CD14-positive monocyte (primary cell): ENCODE data around the gene SBK3. TPM values are rescaled to one million over a fixed set of nuclear protein-coding genes. Genes with fewer than 3 reads are reported as not detected.

ENCODE experiments used
- DNase-seq, 3 donors: peaks; one replicate each; pipeline ENCODE4 v3.0.0-alpha.2; 2011 to 2022
- H2AFZ ChIP-seq: 2 replicates; pipeline ENCODE4 v1.6.0; 2012; ENCODE audit warnings: mild to moderate bottlenecking, low read depth, low read length, inconsistent platforms; ENCODE audit not compliant: insufficient read depth, poor library complexity, severe bottlenecking
- H3K27ac ChIP-seq, 2 donors: 1 replicate in 1 of 2; 2 replicates in 1 of 2; pipeline ENCODE4 v1.5.1; 2012 to 2013; ENCODE audit warnings: low read length in 2 of 2, control low read depth in 1 of 2, inconsistent platforms in 1 of 2, low read depth in 1 of 2, mild to moderate bottlenecking in 1 of 2
- H3K27me3 ChIP-seq, 2 donors: one replicate each; pipeline versions ENCODE4 v1.6.0 to v1.6.1; 2011 to 2013; ENCODE audit warnings: low read length in 2 of 2; ENCODE audit not compliant: control insufficient read depth in 2 of 2, insufficient read depth in 2 of 2
- H3K36me3 ChIP-seq, 2 donors: replicated peaks in 1 of 2; 1 replicate in 1 of 2; 2 replicates in 1 of 2; pipeline versions ENCODE4 v1.5.1 to v1.6.1; 2012 to 2013; ENCODE audit warnings: low read length in 2 of 2, control low read depth in 1 of 2, inconsistent platforms in 1 of 2, mild to moderate bottlenecking in 1 of 2; ENCODE audit not compliant: insufficient read depth in 2 of 2, control insufficient read depth in 1 of 2
- H3K4me1 ChIP-seq, 2 donors: 1 replicate in 1 of 2; 2 replicates in 1 of 2; pipeline versions ENCODE4 v1.5.1 to v1.6.1; 2012 to 2013; ENCODE audit warnings: low read length in 2 of 2, control low read depth in 1 of 2, inconsistent platforms in 1 of 2, mild to moderate bottlenecking in 1 of 2, moderate library complexity in 1 of 2; ENCODE audit not compliant: insufficient read depth in 2 of 2, control insufficient read depth in 1 of 2
- H3K4me2 ChIP-seq: replicated peaks from 2 replicates; pipeline ENCODE3; 2012; ENCODE audit warnings: low read length, moderate library complexity, mild to moderate bottlenecking; ENCODE audit not compliant: poor library complexity, severe bottlenecking; ENCODE audit errors: extremely low read depth
- H3K4me3 ChIP-seq, 3 experiments: fragments of 200-600 bp in 1 of 3; sonication (generic) in 1 of 3; replicated peaks in 1 of 3; 1 replicate in 2 of 3; 2 replicates in 1 of 3; pipeline ENCODE4 v1.5.1; 2011 to 2013; ENCODE audit warnings: low read length in 3 of 3, mild to moderate bottlenecking in 3 of 3, control low read depth in 2 of 3, low read depth in 2 of 3, inconsistent platforms in 1 of 3, moderate library complexity in 1 of 3
- H3K79me2 ChIP-seq: 2 replicates; pipeline ENCODE4 v1.6.0; 2012; ENCODE audit warnings: mild to moderate bottlenecking, control low read depth, inconsistent platforms, low read length, moderate library complexity; ENCODE audit not compliant: insufficient read depth
- H3K9ac ChIP-seq: 2 replicates; pipeline ENCODE4 v1.6.0; 2017; ENCODE audit warnings: low read length, mild to moderate bottlenecking; ENCODE audit not compliant: insufficient read depth, poor library complexity, severe bottlenecking
- H3K9me3 ChIP-seq, 2 donors: replicated peaks in 1 of 2; 1 replicate in 1 of 2; 2 replicates in 1 of 2; pipeline versions ENCODE4 v1.5.1 to v1.6.1; 2012 to 2013; ENCODE audit warnings: low read length in 2 of 2, control low read depth in 1 of 2; ENCODE audit not compliant: control insufficient read depth in 1 of 2, insufficient read depth in 1 of 2
- H4K20me1 ChIP-seq: 2 replicates; pipeline ENCODE4 v1.6.0; 2012; ENCODE audit warnings: mild to moderate bottlenecking, low read length, control low read depth, moderate library complexity; ENCODE audit not compliant: insufficient read depth
- H3K27ac Mint-ChIP-seq, 7 donors: one replicate each; pipeline ENCODE4 v1.8.0; 2020; ENCODE audit warnings: mild to moderate bottlenecking in 7 of 7, mixed read lengths in 7 of 7, moderate library complexity in 6 of 7, inconsistent platforms in 2 of 7
- H3K27me3 Mint-ChIP-seq, 3 donors: one replicate each; pipeline ENCODE4 v1.8.0; 2021 to 2022; ENCODE audit warnings: low read depth in 3 of 3, mild to moderate bottlenecking in 3 of 3, mixed read lengths in 3 of 3, moderate library complexity in 3 of 3, inconsistent platforms in 1 of 3
- H3K36me3 Mint-ChIP-seq, 2 donors: one replicate each; pipeline ENCODE4 v1.8.0; 2020; ENCODE audit warnings: mixed read lengths in 2 of 2, inconsistent platforms in 1 of 2, mild to moderate bottlenecking in 1 of 2
- H3K4me1 Mint-ChIP-seq: one replicate; pipeline ENCODE4 v1.8.0; 2020; ENCODE audit warnings: mild to moderate bottlenecking, mixed read lengths
- H3K4me3 Mint-ChIP-seq, 2 donors: one replicate each; pipeline ENCODE4 v1.8.0; 2020; ENCODE audit warnings: mild to moderate bottlenecking in 2 of 2, mixed read lengths in 2 of 2, moderate library complexity in 1 of 2
- H3K9me3 Mint-ChIP-seq, 7 donors: one replicate each; pipeline ENCODE4 v1.8.0; 2020 to 2022; ENCODE audit warnings: mixed read lengths in 7 of 7, mild to moderate bottlenecking in 6 of 7, moderate library complexity in 6 of 7, inconsistent platforms in 2 of 7
- CTCF ChIP-seq: fragments of 200-600 bp; IDR thresholded peaks from one replicate; pipeline ENCODE4 v1.8.0; 2022; ENCODE audit warnings: antibody characterized with exemption, mild to moderate bottlenecking
- whole genome bisulfite sequencing: methylation state at CpG from one replicate; pipeline ENCODE4 v1.1.5; 2013; ENCODE audit warnings: missing lambda C conversion rate; ENCODE audit not compliant: insufficient coverage; 5-methylcytosine and 5-hydroxymethylcytosine counted together
- intact Hi-C, 2 donors: fragments of 100-400 bp; cut with micrococcal nuclease; formaldehyde crosslinking; loops; one replicate each; pipeline versions ENCODE4 v1.15.0 to v1.15.1; 2023
- polyA plus RNA-seq, 3 donors: library from polyadenylated mRNA; depleted of rRNA in 1 of 3; unstranded in 2 of 3; stranded (reverse) in 1 of 3; fragments of 300-500 nt in 2 of 3; fragments of >200 nt in 1 of 3; fragmentation: Illumina TruSeq in 2 of 3; gene quantifications; 1 replicate in 2 of 3; 2 replicates in 1 of 3; pipeline ENCODE4 v1.2.3, GENCODE V29; 2012 to 2021

The SBK3 gene
- polyA plus RNA-seq, 3 donors: not detected

DNA sequence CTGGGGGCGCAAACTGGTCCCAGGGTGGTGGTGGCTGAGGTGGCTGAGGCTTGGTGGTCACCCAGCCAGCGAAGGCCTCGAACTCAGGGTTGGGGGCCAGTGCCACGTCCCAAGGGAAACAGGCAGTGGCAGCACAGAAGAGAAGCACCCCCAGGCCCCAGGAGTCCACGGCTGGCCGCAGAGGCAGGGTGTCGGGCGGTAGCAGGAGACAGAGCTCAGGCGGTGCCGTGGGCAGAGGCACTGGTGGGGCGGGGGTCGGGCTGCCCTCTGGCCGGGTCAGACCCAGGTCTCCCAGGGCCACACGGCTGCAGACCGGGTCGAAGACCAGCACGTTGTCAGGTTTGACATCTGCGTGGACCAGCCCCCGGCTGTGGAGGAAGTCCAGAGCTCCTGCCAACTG lies 4.3 kb downstream of the SBK3 start:
- intact Hi-C loops: no loop called here
- Histone ChIP-seq H3K4me3 (no peak overlapping the region), H3K36me3 (no peaks in the 10 kb centered on the region), H3K27me3 (no peaks in the 10 kb centered on the region), H3K4me2 (no peak overlapping the region), H3K9ac (no peak overlapping the region), H3K4me1 (no peaks in the 10 kb centered on the region), H4K20me1 (no peaks in the 10 kb centered on the region), H2AFZ (no peak overlapping the region), H3K27ac (no peak overlapping the region), H3K9me3 (no peaks in the 10 kb centered on the region), H3K79me2 (no peaks in the 10 kb centered on the region)
- Mint-ChIP-seq H3K27me3 (peaks cover 5 to 11% (median 7%) of the 10 kb centered on the region in 3 donors), H3K9me3 (peaks cover 0 to 5% (median 0%) of the 10 kb centered on the region in 7 donors), H3K4me3 (no peak overlapping the region), H3K36me3 (no peaks in the 10 kb centered on the region), H3K27ac (no peak overlapping the region), H3K4me1 (peaks cover 2% of the 10 kb centered on the region)
- no peak for DNase-seq
- 95% methylated on average over 17 of the region's 19 CpGs for WGBS
- TF ChIP-seq CTCF: no peak

DNA sequence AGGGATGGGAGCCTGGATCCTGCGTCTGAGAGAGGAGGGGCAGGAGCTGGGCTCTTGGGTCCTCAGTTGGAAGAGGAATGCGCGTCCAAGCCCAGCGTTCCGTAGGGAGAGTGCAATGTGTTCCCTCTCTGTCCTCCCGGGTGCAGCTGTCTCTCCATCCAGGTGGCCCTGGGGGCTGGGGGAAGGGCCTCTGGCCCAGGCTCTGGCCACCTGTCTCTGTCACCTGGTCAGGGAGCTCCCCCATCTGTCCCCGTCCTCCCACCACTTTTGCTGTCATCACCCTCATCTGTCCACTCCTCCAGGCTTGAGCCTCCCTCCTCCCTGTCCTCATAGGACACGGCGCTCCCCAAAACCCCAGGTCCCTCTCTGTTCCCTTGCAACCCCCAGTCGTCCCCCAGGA lies 4.7 kb downstream of the SBK3 start:
- H3K27me3 ChIP-seq: no peaks in the 10 kb centered on the region
- no peak overlapping the region for H3K27ac ChIP-seq
- Mint-ChIP-seq H3K4me3 (no peak overlapping the region), H3K36me3 (no peaks in the 10 kb centered on the region), H3K27me3 (peaks cover 4 to 9% (median 5%) of the 10 kb centered on the region in 3 donors), H3K27ac (no peak overlapping the region), H3K9me3 (peaks cover 0 to 5% (median 0%) of the 10 kb centered on the region in 7 donors), H3K4me1 (peaks cover 2% of the 10 kb centered on the region)
- H3K9me3 ChIP-seq: no peaks in the 10 kb centered on the region
- no peak overlapping the region for H3K4me3 ChIP-seq
- no peaks in the 10 kb centered on the region for H4K20me1 ChIP-seq
- no peaks in the 10 kb centered on the region for H3K4me1 ChIP-seq
- no peak overlapping the region for H3K9ac ChIP-seq
- H2AFZ ChIP-seq: no peak overlapping the region
- TF ChIP-seq CTCF: no peak
- 96% methylated on average over 7 of the region's 10 CpGs for WGBS
- H3K4me2 ChIP-seq: no peak overlapping the region
- H3K36me3 ChIP-seq: no peaks in the 10 kb centered on the region
- no peak for DNase-seq
- intact Hi-C loops: no loop called here
- H3K79me2 ChIP-seq: no peaks in the 10 kb centered on the region
